Activated effector memory CD4-positive, alpha-beta T cell treated with anti-CD3 and anti-CD28 coated beads, Interleukin-2, amount 50 U/mL, for 16 hours (primary cell): ENCODE data around the gene ENOX2.
"Not testable (repeated sequence)": the region's sequence is repeated elsewhere in the genome, so short reads cannot be mapped to it uniquely, and the experiment has no call there.

ENCODE experiments used
- DNase-seq: peaks from one replicate; pipeline ENCODE4 v3.0.0-alpha.2; 2020

The ENOX2 gene

GRCh38 chrX:130902783-130903613 lies at the start of gene ENOX2:
ENOX2 (minus strand) TSS chrX:130903209; CDS start chrX:130703216, 199,993 bp downstream.
- peak; percentile 93 for DNase-seq

- no peak for DNase-seq
These were observed 49.4 kb upstream of the ENOX2 start for GRCh38 chrX:130952266-130953043.

- no peak for DNase-seq
These were observed 41.2 kb upstream of the ENOX2 start for GRCh38 chrX:130944230-130944629.

- DNase-seq: no peak
These were observed 34.1 kb upstream of the ENOX2 start for GRCh38 chrX:130937101-130937500.

GRCh38 chrX:130933358-130933757 lies 30.3 kb upstream of the ENOX2 start:
- DNase-seq: no peak

- not testable (repeated sequence) for DNase-seq
These were observed 17.4 kb upstream of the ENOX2 start for GRCh38 chrX:130920405-130920804.

GRCh38 chrX:130919676-130920075 lies 16.7 kb upstream of the ENOX2 start:
- not testable (repeated sequence) for DNase-seq

- DNase-seq: not testable (repeated sequence)
These were observed 15.5 kb upstream of the ENOX2 start for GRCh38 chrX:130918498-130918897.

GRCh38 chrX:130916636-130917422 lies 13.8 kb upstream of the ENOX2 start:
- DNase-seq: peak; percentile 69

- no peak for DNase-seq
These were observed 12.3 kb upstream of the ENOX2 start for GRCh38 chrX:130915302-130915701.

GRCh38 chrX:130909469-130910136 lies 6.6 kb upstream of the ENOX2 start:
- DNase-seq: no peak

- DNase-seq: no peak
These were observed 3.8 kb upstream of the ENOX2 start for GRCh38 chrX:130906776-130907175.

- DNase-seq: no peak
These were observed 595 bp downstream of the ENOX2 start for GRCh38 chrX:130902446-130902782.

GRCh38 chrX:130896802-130897501 lies 6.1 kb downstream of the ENOX2 start:
- no peak for DNase-seq

- no peak for DNase-seq
These were observed 7.0 kb downstream of the ENOX2 start for GRCh38 chrX:130896026-130896425.

- DNase-seq: no peak
These were observed 7.7 kb downstream of the ENOX2 start for GRCh38 chrX:130895299-130895698.

- DNase-seq: no peak
These were observed 9.5 kb downstream of the ENOX2 start for GRCh38 chrX:130893356-130894085.

GRCh38 chrX:130887376-130887775 lies 15.6 kb downstream of the ENOX2 start:
- DNase-seq: no peak

GRCh38 chrX:130885996-130886395 lies 17.0 kb downstream of the ENOX2 start:
- no peak for DNase-seq

GRCh38 chrX:130885508-130885907 lies 17.5 kb downstream of the ENOX2 start:
- DNase-seq: no peak

- DNase-seq: no peak
These were observed 18.4 kb downstream of the ENOX2 start for GRCh38 chrX:130884627-130885026.
